Stimulated activated CD4-positive, alpha-beta T cell treated with anti-CD3 and anti-CD28 coated beads, Interleukin-2, amount 100 ng/mL, for 48 hours (primary cell): ENCODE results near the gene SH3RF2.

Source experiments
- DNase-seq, 2 donors: peaks; one replicate each; pipeline ENCODE4 v3.0.0-alpha.2; 2020

SH3RF2 gene

GRCh38 chr5:146050086-146050485 is 113.7 kb downstream of the SH3RF2 start:
- DNase-seq: no peak

- DNase-seq: no peak
These were observed 115.3 kb downstream of the SH3RF2 start for GRCh38 chr5:146051678-146052077.

- DNase-seq: no peak
These were observed 116.4 kb downstream of the SH3RF2 start for GRCh38 chr5:146052780-146053179.

GRCh38 chr5:146055432-146055831 is 119.1 kb downstream of the SH3RF2 start:
- DNase-seq: no peak

GRCh38 chr5:146059460-146060220 is 123.3 kb downstream of the SH3RF2 start:
- DNase-seq: no peak

- no peak for DNase-seq
These were observed 123.8 kb downstream of the SH3RF2 start for GRCh38 chr5:146060221-146060585.

GRCh38 chr5:146066968-146067367 is 130.6 kb downstream of the SH3RF2 start:
- DNase-seq: no peak

GRCh38 chr5:146068206-146068605 is 131.8 kb downstream of the SH3RF2 start:
- DNase-seq: no peak

- DNase-seq: no peak
These were observed 132.8 kb downstream of the SH3RF2 start for GRCh38 chr5:146068977-146069779.

- DNase-seq: no peak
These were observed 133.4 kb downstream of the SH3RF2 start for GRCh38 chr5:146069780-146070099.

- no peak for DNase-seq
These were observed 134.4 kb downstream of the SH3RF2 start for GRCh38 chr5:146070746-146071145.

GRCh38 chr5:146071171-146071570 is 134.8 kb downstream of the SH3RF2 start:
- DNase-seq: no peak

- no peak for DNase-seq
These were observed 136.2 kb downstream of the SH3RF2 start for GRCh38 chr5:146072595-146072994.

- no peak for DNase-seq
These were observed 137.0 kb downstream of the SH3RF2 start for GRCh38 chr5:146073239-146073900.

GRCh38 chr5:146076028-146076427 is 139.7 kb downstream of the SH3RF2 start:
- no peak for DNase-seq

GRCh38 chr5:146076455-146076854 is 140.1 kb downstream of the SH3RF2 start:
- no peak for DNase-seq

- no peak for DNase-seq
These were observed 142.2 kb downstream of the SH3RF2 start for GRCh38 chr5:146078566-146078965.

- no peak for DNase-seq
These were observed 143.5 kb downstream of the SH3RF2 start for GRCh38 chr5:146079695-146080373.

GRCh38 chr5:146081556-146081955 is 145.2 kb downstream of the SH3RF2 start:
- no peak for DNase-seq

- no peak for DNase-seq
These were observed 146.4 kb downstream of the SH3RF2 start for GRCh38 chr5:146082798-146083197.

- no peak for DNase-seq
These were observed 148.0 kb downstream of the SH3RF2 start for GRCh38 chr5:146084376-146084775.

- no peak for DNase-seq
These were observed 151.7 kb downstream of the SH3RF2 start for GRCh38 chr5:146088098-146088497.

GRCh38 chr5:146089287-146089686 is 152.9 kb downstream of the SH3RF2 start:
- no peak for DNase-seq
